ENCODE results near the gene UGT2B15.

UGT2B15 gene

DNA sequence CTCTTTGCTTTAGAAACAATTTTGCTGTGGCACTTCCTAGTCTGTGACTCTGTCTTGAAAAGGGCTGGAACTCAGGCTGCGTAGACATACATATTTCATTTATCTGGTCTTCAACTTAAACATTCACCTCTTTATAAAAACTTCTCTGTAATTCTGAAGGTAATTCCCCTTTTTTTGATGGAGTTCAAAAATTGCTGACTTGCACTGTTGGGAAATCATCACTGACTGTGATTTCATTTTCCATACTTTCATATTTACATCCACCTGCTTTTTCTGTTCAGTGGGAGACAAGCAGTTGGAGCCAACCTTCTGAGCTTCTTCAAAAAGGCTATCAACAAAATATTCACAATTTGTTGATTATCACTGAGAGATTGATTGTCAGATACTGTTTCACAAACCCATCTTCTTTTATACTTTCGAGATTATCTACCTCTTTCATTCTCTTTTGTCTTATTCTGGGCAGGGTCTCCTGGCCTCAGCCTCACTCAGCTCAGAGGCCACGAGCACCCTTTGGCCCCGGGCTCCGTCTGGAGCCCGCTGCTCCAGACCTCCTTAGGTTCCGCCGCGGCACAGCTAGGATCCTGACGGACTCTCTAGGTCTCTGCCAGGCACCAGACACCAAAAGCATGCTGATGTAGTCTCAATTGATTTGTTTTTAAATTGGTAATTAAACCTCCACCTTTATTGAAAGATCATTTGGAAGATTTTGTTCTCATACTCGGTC, 54.6 kb downstream of the UGT2B15 start:
- H3K4me3 Mint-ChIP-seq = no peak overlapping the region
- H3K4me1 Mint-ChIP-seq = no peaks in the 10 kb centered on the region
- no peak for DNase-seq
- no peaks in the 10 kb centered on the region for H3K36me3 Mint-ChIP-seq
- no peaks in the 10 kb centered on the region for H3K9me3 Mint-ChIP-seq
- H3K27ac Mint-ChIP-seq = no peak overlapping the region
- CTCF ChIA-PET = no interaction called here
- H3K27me3 Mint-ChIP-seq = no peaks in the 10 kb centered on the region

DNA sequence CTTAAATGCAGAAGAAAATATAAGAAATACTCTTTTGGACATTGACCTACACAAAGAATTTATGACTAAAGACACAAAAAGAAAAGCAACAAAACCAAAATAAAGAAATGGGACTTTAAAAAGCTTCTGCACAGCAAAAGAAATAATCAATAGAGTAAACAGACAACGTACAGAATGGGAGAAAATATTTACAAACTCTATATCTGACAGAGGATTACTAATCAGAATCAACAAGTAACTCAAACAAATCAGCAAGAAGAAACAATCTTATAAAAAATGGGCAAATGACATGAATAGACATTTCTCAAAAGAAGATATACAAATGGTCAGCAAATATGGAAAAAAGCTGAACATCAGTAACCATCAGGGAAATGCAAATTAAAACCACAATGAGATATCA, 56.7 kb downstream of the UGT2B15 start:
- Mint-ChIP-seq H3K4me1 (no peaks in the 10 kb centered on the region), H3K9me3 (no peaks in the 10 kb centered on the region), H3K4me3 (no peak overlapping the region), H3K27me3 (no peaks in the 10 kb centered on the region), H3K27ac (no peak overlapping the region), H3K36me3 (no peaks in the 10 kb centered on the region)
- no peak for DNase-seq
- CTCF ChIA-PET = no interaction called here

DNA sequence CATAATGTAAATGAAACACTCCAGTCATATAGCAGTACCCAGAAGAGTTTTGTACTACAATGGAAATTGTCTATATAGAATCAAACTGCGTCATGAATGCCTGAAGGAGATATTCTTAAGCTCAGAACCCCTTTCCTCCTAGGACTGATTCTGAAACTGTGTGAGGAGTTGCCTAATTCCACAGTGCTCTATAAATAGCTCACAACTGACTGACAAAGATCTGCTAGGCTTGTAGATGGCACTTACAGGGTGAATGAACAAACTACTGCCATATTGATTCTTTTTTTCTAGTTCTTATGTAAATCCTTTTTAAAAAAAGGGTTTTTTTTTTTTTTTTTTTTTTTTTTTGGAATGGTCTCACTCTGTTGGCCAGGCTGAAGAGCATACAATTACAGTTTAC, 64.2 kb downstream of the UGT2B15 start:
- H3K4me3 Mint-ChIP-seq = no peak overlapping the region
- no peaks in the 10 kb centered on the region for H3K9me3 Mint-ChIP-seq
- no peak for DNase-seq
- H3K27me3 Mint-ChIP-seq = no peaks in the 10 kb centered on the region
- no peaks in the 10 kb centered on the region for H3K36me3 Mint-ChIP-seq
- no peak overlapping the region for H3K27ac Mint-ChIP-seq
- CTCF ChIA-PET = no interaction called here
- H3K4me1 Mint-ChIP-seq = no peaks in the 10 kb centered on the region

DNA sequence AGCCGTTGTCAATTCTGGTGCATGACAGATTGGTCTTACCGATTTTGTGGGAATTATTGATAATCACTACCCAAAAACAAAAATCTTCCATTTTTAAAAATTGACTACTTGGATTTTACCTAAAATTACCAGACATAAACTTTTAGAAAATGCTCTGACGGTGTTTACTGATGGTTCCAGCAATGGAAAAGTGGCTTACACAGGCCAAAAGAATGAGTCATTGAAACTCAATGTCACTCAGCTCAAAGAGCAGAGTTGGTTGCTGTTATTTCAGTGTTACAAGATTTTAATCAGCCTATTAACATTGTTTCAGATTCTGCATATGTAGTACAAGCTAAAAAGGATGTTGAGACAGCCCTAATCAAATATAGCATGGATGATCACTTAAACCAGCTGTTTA, 71.3 kb downstream of the UGT2B15 start:
- CTCF ChIA-PET = no interaction called here
- no peak for DNase-seq
- Mint-ChIP-seq H3K27ac (no peak overlapping the region), H3K4me3 (no peak overlapping the region), H3K9me3 (no peaks in the 10 kb centered on the region), H3K36me3 (no peaks in the 10 kb centered on the region), H3K27me3 (no peaks in the 10 kb centered on the region), H3K4me1 (no peaks in the 10 kb centered on the region)

DNA sequence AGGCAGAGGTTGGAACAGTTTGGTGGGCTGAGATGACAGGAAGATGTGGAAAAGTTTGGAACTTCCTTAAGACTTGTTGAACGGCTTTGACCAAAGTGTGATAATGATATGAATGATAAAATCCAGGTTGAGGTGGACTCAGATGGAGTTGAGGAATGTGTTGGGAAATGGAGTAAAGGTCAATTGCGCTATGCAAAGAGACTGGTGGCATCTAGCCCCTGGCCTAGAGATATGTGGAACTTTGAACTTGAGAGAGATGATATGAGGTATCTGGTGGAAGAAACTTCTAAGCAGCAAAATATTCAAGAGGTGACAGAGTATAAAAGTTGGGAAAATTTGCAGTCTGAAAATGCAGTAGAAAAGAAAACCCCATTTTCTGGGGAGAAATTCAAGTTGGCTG, 73.0 kb downstream of the UGT2B15 start:
- H3K4me1 Mint-ChIP-seq = no peaks in the 10 kb centered on the region
- no peaks in the 10 kb centered on the region for H3K27me3 Mint-ChIP-seq
- H3K9me3 Mint-ChIP-seq = no peaks in the 10 kb centered on the region
- H3K36me3 Mint-ChIP-seq = no peaks in the 10 kb centered on the region
- no peak overlapping the region for H3K4me3 Mint-ChIP-seq
- DNase-seq = no peak
- CTCF ChIA-PET = no interaction called here
- no peak overlapping the region for H3K27ac Mint-ChIP-seq
